GM12873 (cell line): ENCODE results near the gene ARHGEF16.

ENCODE experiments used
- TF ChIP-seq, protein P1 (sequence below): IDR thresholded peaks from 2 replicates; pipeline ENCODE4 v1.5.1; 2012; ENCODE audit warnings: low read depth, mild to moderate bottlenecking, moderate library complexity, low read length, control low read depth; ENCODE audit not compliant: insufficient read depth; ENCODE audit errors: missing control alignments

Gene ARHGEF16

DNA sequence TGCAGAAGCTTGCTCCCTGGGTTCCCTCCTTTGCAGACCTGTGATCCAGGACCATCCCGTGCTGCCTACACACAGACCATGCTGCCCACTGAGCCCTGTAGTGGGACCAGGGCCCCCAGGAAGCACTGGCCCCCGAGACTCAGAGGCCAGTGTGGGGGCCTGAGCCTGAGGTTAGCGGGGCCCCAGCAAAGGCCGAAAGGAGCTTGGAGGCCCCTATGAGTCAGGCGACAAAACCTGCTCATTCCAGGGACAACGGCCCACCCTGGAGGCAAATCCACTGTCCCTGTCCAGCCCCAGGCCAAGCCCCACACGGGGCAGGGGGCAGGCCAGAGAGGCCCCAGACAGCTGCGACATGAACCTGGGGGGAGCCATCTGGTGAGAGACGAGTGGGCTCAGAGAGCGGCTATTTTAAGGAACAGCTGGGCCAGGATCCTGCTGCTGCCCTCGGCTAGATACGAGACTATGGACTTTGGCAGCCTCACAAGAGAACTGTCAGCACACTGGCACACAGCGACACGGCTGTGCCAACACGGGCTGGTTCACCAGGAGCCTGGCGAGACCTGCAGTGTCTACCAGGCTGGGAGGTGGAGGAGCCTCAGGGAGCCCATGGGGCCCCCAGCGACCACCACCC, 74.7 kb downstream of the ARHGEF16 start:
- TF ChIP-seq, protein P1, sequence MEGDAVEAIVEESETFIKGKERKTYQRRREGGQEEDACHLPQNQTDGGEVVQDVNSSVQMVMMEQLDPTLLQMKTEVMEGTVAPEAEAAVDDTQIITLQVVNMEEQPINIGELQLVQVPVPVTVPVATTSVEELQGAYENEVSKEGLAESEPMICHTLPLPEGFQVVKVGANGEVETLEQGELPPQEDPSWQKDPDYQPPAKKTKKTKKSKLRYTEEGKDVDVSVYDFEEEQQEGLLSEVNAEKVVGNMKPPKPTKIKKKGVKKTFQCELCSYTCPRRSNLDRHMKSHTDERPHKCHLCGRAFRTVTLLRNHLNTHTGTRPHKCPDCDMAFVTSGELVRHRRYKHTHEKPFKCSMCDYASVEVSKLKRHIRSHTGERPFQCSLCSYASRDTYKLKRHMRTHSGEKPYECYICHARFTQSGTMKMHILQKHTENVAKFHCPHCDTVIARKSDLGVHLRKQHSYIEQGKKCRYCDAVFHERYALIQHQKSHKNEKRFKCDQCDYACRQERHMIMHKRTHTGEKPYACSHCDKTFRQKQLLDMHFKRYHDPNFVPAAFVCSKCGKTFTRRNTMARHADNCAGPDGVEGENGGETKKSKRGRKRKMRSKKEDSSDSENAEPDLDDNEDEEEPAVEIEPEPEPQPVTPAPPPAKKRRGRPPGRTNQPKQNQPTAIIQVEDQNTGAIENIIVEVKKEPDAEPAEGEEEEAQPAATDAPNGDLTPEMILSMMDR, result no peak

DNA sequence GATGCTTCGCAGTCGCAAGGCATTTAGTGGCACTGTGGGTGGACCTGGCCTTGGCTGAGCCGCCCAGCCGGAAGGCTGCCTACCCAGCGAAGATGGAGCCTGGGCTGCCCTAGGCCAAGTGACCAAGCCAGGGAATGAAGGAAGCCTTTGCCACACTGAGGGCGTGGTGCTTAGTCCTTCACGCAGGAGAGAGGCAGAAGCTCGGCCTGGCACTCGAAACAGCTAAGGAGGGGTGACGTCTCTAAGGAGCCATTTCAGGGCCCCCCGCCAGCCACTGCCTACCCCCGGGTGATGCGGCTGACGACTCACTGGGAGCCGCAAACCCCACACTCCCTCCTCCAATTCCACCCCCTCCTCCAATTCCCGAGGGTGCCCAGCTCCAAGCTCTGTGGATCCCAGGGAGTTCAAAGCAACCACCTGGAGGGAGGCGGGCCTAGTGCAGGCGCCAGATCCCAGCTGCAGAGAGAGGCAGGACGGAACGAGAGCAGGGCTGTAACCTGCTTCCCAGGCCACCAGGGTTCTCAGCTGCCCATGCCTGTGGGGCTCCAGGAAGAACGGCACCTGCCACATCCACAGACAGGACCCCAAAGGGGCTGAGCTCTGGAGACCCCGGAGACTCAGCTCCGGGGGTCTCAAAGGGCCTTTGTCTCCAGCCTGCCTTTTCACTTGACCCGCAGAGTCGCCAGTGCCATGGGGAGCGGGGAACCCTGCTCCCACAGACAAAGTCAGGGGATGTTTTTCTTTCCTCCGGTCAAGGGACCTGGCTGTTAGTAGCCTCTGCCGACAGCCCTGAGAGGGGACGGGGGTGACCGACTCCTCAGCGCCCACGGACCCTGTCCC, 75.8 kb downstream of the ARHGEF16 start:
- TF ChIP-seq, protein P1, result no peak
